ENCODE data around the gene PHLPP1.
A peak's percentile ranks its signal among the peaks of the same experiment; 100 is the strongest.
"Not testable (repeated sequence)": the region's sequence is repeated elsewhere in the genome, so short reads cannot be mapped to it uniquely, and the experiment has no call there.

Gene PHLPP1

GRCh38 chr18:62880673-62881364, 165.5 kb downstream of the PHLPP1 start:
- no peak for DNase-seq

- DNase-seq, result peak in 1 of 56 donors; percentile 33
Measured at GRCh38 chr18:62881509-62882016, 166.2 kb downstream of the PHLPP1 start.

DNA sequence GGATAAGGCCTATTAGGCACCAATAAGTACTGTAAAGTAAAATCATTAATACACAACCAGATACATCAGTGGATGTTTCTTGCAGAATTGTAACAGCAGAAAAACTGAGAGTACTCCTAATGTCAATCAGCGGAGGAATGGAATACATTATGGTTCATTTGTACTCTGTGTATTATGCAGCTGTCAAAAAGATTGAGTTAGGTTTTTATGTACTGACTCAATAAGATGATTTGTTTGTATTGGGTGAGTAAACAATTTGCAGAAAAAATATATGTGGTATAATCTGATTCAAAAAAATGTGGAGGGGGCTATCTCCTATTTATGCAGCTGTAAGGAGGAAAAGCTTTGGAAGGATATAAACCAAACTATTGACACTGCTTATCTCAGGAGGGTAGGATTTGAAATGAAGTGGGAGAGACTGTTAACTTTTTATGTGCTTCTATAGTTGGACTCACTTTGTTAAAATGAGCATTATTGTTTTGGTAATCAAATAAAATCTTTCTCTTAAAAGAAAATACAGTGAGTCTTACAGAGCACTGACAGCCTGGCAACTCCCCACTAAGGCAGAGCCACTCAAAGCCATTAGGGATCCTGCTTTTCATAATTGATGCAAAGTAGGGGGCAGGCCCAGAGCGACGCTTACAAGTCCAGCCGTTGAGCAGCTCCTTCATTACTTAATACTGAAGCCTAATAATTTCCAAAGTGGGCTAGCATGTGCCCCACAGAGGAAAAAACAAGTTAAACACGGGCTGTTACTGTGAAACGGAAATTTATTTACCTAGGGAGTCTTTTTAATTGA, 168.8 kb downstream of the PHLPP1 start:
- no peak for DNase-seq

GRCh38 chr18:62885804-62886203, 170.5 kb downstream of the PHLPP1 start:
- no peak for DNase-seq

GRCh38 chr18:62894681-62895390, 179.5 kb downstream of the PHLPP1 start:
- peak in 1 of 56 donors; percentile 6 for DNase-seq

DNA sequence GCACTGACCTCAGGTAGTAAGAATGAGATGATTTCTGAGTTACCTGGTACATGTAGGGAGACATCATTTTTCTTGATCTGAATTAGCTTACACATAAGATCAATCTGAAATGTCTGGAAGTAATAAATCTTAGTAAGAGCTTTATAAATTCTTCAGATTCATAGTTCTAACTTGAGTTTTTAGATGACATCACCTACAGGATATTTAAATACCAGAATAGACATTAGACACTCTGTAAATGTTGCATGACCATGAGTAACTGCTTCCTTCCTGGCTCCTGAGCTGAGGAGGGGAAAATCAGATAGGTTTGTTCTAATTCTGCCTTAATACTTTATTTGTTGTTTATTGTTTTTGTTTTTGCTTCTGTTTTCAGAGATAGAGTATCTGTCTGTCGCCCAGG, 181.8 kb downstream of the PHLPP1 start:
- DNase-seq, result no peak

DNA sequence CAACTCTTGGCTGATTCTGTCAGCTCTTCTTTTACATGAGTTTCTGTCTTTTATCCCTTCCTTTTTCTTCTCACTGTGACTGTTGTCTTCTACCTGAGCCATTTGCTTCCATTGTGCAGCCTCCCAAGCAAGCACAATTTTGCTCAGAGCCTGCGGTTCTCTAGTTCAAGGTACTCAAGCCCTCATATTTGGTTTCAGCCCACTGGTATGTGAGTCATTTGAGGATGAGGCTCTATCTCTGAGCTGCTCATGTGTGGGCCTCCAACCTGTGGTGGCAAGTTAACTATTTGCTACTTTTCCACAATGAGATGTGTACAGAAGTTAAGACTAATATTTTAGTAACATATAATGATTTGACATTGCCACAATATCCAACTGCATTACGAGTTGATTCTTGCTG, 183.0 kb downstream of the PHLPP1 start:
- DNase-seq, result no peak

DNA sequence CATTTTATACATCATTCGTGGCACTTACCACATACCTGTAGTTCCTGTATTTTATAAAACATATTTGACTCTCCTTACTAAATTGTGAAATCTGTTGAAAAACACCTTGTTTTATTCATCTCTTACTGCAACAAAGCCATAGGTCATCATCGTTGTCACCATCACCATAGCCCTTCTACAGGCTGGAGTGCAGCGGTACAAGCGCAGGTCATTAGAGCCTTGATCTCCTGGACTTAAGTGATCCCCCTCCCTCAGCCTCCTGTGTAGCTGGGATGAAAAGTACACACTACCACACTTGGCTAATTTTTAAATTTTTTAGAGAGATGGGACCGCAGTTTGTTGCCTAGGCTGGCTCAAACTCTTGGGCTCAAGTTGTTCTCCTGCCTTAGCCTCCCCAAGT, 184.2 kb downstream of the PHLPP1 start:
- DNase-seq, result no peak

DNA sequence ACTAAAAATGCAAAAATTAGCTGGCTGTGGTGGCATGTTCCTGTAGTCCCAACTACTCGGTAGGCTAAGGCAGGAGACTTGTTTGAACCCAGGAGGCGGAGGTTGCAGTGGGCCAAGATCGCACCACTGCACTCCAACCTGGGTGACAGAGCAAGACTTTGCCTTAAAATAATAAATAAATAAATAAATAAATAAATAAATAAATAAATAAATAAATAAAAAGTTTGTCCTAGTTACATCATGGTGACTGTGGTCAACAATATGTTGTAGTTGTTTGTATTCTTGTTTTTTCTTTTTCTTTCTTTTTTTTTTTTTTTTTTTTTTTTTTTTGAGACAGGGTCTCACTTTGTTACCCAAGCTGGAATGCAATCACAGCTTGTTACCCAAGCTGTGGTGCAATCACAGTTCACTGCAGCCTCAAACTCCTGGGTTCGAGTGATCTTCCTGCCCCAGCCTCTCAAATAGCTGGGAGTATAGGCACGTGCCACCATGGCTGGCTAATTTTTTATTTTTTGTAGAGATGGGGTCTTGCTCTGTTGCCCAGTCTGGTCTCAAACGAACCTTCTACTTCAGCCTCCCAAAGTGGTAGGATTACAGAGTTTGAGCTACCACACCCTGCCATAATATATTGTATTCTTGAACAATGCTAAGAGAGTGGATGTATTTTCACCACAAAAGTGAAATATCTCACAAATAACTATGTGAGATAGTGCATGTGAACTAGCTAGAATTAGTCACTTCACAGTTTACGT, 185.0 kb downstream of the PHLPP1 start:
- no peak for DNase-seq

DNA sequence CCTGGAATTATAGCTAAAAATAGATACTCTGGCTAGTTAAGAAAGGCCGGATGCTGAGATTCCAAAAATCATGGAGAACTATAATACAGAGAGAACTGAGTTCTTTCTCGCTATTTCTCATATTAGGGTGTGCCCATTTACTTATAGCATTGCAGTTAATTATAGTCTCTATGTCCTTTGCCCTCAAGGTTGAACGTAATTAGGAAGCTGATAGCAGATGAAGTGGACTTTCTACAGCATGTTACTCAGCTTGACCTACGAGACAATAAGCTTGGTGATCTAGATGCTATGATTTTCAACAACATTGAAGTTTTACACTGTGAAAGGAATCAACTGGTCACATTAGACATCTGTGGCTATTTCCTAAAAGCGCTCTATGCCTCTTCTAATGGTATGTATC, 187.4 kb downstream of the PHLPP1 start:
- no peak for DNase-seq

GRCh38 chr18:62904396-62905285, 189.3 kb downstream of the PHLPP1 start:
- DNase-seq, result peak in 1 of 56 donors; percentile 12

DNA sequence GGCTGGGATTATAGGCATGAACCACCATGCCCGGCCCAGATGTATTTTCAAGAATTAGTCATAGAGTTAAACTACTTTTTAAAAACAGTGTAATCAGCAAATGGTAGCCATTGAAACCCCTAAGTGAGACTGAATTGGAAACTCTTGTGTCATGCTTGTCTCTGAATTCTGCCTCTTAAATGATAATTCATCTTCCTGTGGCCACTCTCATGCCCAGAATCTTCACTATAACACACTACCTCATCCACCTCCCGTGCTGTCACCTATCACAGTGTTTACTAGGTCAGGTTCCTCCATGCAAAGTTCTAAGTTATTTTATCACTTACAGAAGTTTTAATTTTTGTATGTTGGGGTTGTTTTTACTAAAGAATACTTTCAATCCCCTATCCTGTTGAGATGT, 197.5 kb downstream of the PHLPP1 start:
- no peak for DNase-seq

GRCh38 chr18:62913824-62914223, 198.5 kb downstream of the PHLPP1 start:
- DNase-seq, result not testable (repeated sequence)

GRCh38 chr18:62914871-62915392, 199.6 kb downstream of the PHLPP1 start:
- no peak for DNase-seq

GRCh38 chr18:62918361-62918760, 203.0 kb downstream of the PHLPP1 start:
- DNase-seq, result no peak

DNA sequence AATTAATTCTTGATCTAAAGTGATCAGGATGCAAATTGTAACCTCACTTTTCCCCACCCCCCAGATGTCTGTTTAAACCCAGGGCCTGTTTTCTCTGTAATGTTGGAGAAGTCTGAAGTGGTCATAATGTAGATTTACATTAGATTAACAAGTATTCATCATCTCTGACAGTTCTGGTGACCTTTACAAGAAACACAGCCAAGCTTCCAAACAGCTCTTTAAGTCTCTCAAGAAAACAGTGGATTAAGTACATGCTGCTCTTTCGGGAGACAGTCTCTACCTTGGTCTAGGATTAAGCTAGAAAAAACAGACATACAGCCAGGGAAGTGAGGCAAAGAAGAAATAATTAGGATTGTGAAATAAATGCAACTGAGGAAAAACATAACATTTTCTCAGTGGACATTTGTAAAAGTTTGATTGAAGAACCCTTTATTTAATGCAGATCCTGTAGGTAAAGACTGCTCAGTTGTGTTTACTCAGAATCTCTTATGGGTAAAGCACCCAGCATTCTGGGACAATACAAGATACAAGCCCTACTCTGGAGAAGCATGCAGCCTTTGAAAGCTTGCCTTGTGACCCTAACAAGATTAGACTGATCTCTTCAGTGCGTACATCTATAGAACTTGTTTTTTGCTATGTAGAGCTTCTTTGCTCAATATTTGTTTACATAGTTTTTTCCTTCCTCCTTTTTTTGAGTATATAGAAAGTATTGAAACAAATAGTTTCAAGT, 203.9 kb downstream of the PHLPP1 start:
- no peak for DNase-seq

GRCh38 chr18:62925031-62925688, 209.8 kb downstream of the PHLPP1 start:
- no peak for DNase-seq

- DNase-seq, result no peak
Measured at GRCh38 chr18:62928326-62928725, 213.0 kb downstream of the PHLPP1 start.

All from nucleus accumbens (tissue), 56 donors.